ENCODE data around the gene PARD3. TPM values are rescaled to one million over a fixed set of nuclear protein-coding genes. Genes with fewer than 3 reads are reported as not detected.

The PARD3 gene
- total and polyA plus RNA-seq, 7 donors, result 20.2 to 84.4 (median 53.4) TPM

DNA sequence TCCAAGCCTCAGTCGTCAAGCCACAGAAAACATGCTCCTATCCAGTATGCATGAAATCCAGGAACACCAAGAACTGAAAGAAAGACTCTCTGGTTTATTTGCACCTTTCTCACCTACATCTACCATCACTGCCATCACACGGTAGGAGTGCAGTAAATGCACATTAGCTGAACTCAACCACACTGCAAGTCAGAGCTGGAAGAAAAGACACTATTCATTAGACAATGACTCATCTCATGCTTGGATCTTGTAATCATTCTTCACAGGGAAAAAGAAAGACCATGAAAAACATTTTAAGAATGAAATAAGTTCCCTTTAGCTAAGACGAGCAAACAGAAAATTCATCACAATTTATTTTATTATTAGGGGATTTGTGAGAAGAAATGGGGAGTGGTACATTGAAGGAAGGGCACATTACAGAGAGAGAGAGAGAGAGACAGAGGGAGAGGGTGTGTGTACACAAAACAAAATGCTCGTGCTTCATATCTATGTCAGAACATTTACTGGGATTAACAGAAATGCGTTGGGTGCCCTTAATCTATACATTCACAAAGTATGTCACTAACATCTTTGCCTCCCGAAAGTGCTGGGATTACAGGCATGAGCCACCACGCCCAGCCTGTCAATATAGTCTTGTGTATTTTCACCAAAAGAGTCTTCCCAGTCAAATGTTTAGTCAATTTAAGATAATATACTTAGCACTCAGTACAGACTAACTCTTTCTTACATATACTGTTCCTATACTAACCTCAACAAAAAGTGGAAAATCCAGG, 324.9 kb downstream of the PARD3 start:
- intact Hi-C loops (cut with DNase I), result no loop called here
- Histone ChIP-seq H3K4me3 (no peak overlapping the region), H3K9me3 (no peaks in the 10 kb centered on the region), H3K36me3 (ENCODE audit: insufficient read depth in 1 of 2, low read depth in 1 of 2) (no peaks in the 10 kb centered on the region), H3K4me1 (peaks cover 6% of the 10 kb centered on the region), H3K27me3 (ENCODE audit: insufficient read depth in 3 of 3, low read length in 2 of 3) (no peaks in the 10 kb centered on the region), H3K27ac (no peak overlapping the region)
- peak in 3 of 4 donors; percentile 38 to 64 (median 54) for ATAC-seq
- DNase-seq, result no peak
- 73 to 92% (median 79%) methylated on average over 7 of the region's 7 CpGs for WGBS, 3 donors
- TF ChIP-seq, protein P1, sequence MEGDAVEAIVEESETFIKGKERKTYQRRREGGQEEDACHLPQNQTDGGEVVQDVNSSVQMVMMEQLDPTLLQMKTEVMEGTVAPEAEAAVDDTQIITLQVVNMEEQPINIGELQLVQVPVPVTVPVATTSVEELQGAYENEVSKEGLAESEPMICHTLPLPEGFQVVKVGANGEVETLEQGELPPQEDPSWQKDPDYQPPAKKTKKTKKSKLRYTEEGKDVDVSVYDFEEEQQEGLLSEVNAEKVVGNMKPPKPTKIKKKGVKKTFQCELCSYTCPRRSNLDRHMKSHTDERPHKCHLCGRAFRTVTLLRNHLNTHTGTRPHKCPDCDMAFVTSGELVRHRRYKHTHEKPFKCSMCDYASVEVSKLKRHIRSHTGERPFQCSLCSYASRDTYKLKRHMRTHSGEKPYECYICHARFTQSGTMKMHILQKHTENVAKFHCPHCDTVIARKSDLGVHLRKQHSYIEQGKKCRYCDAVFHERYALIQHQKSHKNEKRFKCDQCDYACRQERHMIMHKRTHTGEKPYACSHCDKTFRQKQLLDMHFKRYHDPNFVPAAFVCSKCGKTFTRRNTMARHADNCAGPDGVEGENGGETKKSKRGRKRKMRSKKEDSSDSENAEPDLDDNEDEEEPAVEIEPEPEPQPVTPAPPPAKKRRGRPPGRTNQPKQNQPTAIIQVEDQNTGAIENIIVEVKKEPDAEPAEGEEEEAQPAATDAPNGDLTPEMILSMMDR (IDR thresholded peaks at IDR 0.05), result no peak

DNA sequence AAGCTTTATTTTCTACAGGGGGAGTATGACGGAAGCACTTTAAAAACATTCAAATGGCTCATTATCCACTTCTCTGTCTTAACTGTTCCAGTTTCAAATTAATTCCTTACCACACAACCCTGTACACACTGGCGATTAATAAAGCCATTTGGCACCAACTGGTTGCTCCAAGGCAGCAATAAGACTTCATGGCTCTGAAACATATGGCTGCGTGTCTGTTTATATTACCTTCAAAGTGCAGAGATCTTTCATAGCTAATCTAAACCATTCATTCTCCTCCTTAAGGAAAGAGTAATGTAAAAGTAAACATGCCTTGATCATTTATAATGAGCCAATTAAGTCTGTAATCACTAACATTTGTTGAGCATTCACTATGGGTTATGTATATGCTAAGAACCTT, 325.7 kb downstream of the PARD3 start:
- WGBS, 3 donors, result 94 to 98% (median 94%) methylated on average over 3 of the region's 3 CpGs
- TF ChIP-seq, protein P1 (IDR thresholded peaks at IDR 0.05), result no peak
- H3K36me3 ChIP-seq (ENCODE audit: insufficient read depth in 1 of 2, low read depth in 1 of 2), result no peaks in the 10 kb centered on the region
- no peak overlapping the region for H3K27ac ChIP-seq
- DNase-seq (no peak), ATAC-seq (no peak)
- intact Hi-C loops (cut with DNase I), result no loop called here
- peaks cover 6% of the 10 kb centered on the region for H3K4me1 ChIP-seq
- no peak overlapping the region for H3K4me3 ChIP-seq
- H3K9me3 ChIP-seq, result no peaks in the 10 kb centered on the region
- H3K27me3 ChIP-seq (ENCODE audit: insufficient read depth in 3 of 3, low read length in 2 of 3), result no peaks in the 10 kb centered on the region

DNA sequence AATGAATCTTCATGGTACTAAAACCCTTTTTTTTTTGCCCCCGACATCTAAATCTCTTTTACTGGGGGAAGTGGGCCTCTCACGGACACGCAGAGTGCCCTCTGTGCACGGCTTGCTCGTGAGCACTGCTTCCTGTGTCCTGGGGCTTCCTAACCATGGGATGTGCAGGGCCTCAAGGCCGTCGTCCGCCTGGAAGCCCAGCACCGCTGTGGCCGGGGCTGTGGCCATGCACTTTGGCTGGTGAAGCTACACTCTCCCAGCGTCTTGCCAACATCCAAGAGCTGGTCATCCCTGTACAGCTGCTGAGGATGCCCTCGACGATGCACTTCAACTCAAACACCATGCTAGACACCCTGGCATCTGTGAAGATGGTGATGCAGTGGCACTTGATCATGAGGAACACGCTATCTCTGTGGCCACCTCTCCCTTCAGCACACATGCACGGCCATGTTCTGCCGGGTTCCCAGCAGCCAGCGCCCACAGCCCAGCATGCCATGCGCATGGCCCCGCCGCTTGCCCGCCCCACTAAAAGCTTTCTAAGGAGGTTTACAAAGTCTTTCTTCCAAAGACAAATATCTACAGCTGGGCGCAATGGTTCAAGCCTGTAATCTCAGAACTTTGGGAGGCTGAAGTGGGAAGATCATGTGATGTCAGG, 326.5 kb downstream of the PARD3 start:
- H3K9me3 ChIP-seq, result no peaks in the 10 kb centered on the region
- no peak overlapping the region for H3K27ac ChIP-seq
- no peaks in the 10 kb centered on the region for H3K27me3 ChIP-seq (ENCODE audit: insufficient read depth in 3 of 3, low read length in 2 of 3)
- DNase-seq, result no peak
- WGBS, 3 donors, result 93 to 96% (median 95%) methylated on average over 22 of the region's 22 CpGs
- H3K36me3 ChIP-seq (ENCODE audit: insufficient read depth in 1 of 2, low read depth in 1 of 2), result no peaks in the 10 kb centered on the region
- intact Hi-C loops (cut with DNase I), result no loop called here
- H3K4me1 ChIP-seq, result peaks cover 6% of the 10 kb centered on the region
- H3K4me3 ChIP-seq, result no peak overlapping the region
- no peak for ATAC-seq
- TF ChIP-seq, protein P1 (IDR thresholded peaks at IDR 0.05), result no peak

DNA sequence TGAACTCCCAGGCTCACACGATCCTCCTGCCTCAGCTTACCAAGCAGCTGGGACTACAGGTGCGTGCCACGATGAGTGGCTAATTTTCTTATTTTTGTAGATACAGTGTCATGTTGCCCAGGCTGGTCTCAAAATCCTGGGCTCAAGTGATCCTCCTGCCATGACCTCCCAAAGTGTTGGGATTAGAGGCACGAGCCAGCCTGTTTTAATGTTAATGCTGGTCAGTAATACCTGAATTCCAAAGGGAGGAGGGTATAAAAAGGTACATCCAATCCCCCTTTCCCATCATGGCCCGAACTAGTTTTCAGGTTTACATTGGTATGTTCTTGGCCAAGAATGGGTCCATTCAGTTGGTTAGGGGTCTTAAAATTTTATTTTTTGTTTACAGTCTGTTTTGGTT, 329.1 kb downstream of the PARD3 start:
- DNase-seq (no peak), ATAC-seq (no peak)
- intact Hi-C loops (cut with DNase I), result no loop called here
- Histone ChIP-seq H3K9me3 (no peaks in the 10 kb centered on the region), H3K4me1 (peaks cover 6% of the 10 kb centered on the region), H3K36me3 (ENCODE audit: insufficient read depth in 1 of 2, low read depth in 1 of 2) (no peaks in the 10 kb centered on the region), H3K27me3 (ENCODE audit: insufficient read depth in 3 of 3, low read length in 2 of 3) (no peaks in the 10 kb centered on the region), H3K4me3 (no peak overlapping the region), H3K27ac (no peak overlapping the region)
- TF ChIP-seq, protein P1 (IDR thresholded peaks at IDR 0.05), result no peak
- 94 to 97% (median 94%) methylated on average over 5 of the region's 5 CpGs for WGBS, 3 donors
